ENCODE results near the gene CIPC. TPM values are rescaled to one million over a fixed set of nuclear protein-coding genes. Genes with fewer than 3 reads are reported as not detected.

Gene CIPC
- total RNA-seq, 1 donor from 2014 or later: 9.7 TPM

DNA sequence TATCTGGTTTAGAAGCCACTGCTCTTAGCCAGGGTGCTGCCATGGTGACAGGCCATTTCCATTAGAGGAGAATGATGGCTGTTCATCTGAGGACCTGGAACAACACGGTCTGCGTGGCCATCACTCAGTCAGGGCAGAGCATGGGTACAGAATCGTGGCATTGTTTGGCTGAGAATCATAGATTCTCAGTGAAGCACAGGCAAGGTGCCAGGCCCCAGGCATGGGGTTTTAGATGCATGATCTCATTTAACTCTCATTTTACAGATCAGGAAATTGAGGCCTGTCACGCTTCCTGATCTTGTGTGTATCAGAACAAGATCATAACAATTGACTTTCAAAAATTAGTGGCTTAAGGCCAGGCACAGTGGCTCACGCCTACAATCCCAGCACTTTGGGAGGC lies 42.8 kb upstream of the CIPC start:
- DNase-seq (ENCODE audit: low spot score): no peak
- no peaks in the 10 kb centered on the region for H3K9me3 Mint-ChIP-seq (ENCODE audit: low read depth)
- no peaks in the 10 kb centered on the region for H3K27me3 Mint-ChIP-seq (ENCODE audit: low read depth)
- no peak overlapping the region for H3K27ac Mint-ChIP-seq (ENCODE audit: unreplicated experiment)
- TF ChIP-seq, protein P1, sequence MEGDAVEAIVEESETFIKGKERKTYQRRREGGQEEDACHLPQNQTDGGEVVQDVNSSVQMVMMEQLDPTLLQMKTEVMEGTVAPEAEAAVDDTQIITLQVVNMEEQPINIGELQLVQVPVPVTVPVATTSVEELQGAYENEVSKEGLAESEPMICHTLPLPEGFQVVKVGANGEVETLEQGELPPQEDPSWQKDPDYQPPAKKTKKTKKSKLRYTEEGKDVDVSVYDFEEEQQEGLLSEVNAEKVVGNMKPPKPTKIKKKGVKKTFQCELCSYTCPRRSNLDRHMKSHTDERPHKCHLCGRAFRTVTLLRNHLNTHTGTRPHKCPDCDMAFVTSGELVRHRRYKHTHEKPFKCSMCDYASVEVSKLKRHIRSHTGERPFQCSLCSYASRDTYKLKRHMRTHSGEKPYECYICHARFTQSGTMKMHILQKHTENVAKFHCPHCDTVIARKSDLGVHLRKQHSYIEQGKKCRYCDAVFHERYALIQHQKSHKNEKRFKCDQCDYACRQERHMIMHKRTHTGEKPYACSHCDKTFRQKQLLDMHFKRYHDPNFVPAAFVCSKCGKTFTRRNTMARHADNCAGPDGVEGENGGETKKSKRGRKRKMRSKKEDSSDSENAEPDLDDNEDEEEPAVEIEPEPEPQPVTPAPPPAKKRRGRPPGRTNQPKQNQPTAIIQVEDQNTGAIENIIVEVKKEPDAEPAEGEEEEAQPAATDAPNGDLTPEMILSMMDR (IDR thresholded peaks at IDR 0.05): no peak
- peaks cover 37% of the 10 kb centered on the region for H3K4me1 Mint-ChIP-seq (ENCODE audit: low read depth)
- H3K4me3 Mint-ChIP-seq (ENCODE audit: unreplicated experiment): no peak overlapping the region
- peaks cover 2% of the 10 kb centered on the region for H3K36me3 Mint-ChIP-seq (ENCODE audit: low read depth)

DNA sequence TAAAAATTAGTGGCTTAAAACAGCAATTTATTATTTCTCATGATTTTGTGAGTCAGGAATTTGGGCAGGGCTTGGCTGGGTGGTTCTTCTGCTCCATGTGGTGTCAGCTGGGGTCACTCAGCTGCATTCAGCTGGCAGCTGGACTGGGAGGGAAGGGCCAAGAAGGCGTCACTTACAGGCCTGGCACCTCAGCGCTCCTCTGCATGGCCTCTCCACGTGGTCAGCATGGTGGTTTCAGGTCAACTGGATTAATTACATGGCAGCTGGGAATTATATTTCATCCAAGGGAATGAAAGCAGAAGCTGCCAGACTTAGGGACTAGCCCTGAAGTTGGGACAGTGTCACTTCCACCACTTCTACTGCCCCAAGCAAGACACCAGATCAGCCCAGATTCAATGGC lies 42.1 kb upstream of the CIPC start:
- TF ChIP-seq, protein P1 (IDR thresholded peaks at IDR 0.05): no peak
- no peaks in the 10 kb centered on the region for H3K27me3 Mint-ChIP-seq (ENCODE audit: low read depth)
- peaks cover 30% of the 10 kb centered on the region for H3K4me1 Mint-ChIP-seq (ENCODE audit: low read depth)
- no peaks in the 10 kb centered on the region for H3K9me3 Mint-ChIP-seq (ENCODE audit: low read depth)
- no peak overlapping the region for H3K27ac Mint-ChIP-seq (ENCODE audit: unreplicated experiment)
- DNase-seq (ENCODE audit: low spot score): no peak
- H3K36me3 Mint-ChIP-seq (ENCODE audit: low read depth): peaks cover 2% of the 10 kb centered on the region
- no peak overlapping the region for H3K4me3 Mint-ChIP-seq (ENCODE audit: unreplicated experiment)

DNA sequence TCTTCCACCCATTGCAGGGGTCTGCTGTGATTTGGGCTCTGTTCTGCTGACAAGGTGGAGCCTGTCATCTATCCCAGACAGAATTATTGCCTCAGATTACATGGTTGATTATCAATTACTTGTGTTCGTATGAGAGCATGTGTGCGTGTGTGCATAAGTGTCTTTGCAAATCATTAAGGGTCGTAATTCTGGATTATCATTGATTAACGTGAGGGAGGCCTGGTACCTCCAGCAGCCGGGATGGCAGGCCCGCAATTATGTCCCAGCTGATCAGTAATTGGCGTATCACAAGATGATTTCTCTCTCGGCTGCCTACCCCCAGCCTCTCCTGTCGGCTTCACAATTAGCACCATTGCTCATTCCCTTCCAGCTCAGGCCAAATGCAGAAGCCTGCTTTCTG lies 39.9 kb upstream of the CIPC start:
- Mint-ChIP-seq H3K4me3 (ENCODE audit: unreplicated experiment) (no peak overlapping the region), H3K9me3 (ENCODE audit: low read depth) (no peaks in the 10 kb centered on the region), H3K4me1 (ENCODE audit: low read depth) (peaks cover 13% of the 10 kb centered on the region), H3K27me3 (ENCODE audit: low read depth) (no peaks in the 10 kb centered on the region), H3K27ac (ENCODE audit: unreplicated experiment) (no peak overlapping the region), H3K36me3 (ENCODE audit: low read depth) (peaks cover 2% of the 10 kb centered on the region)
- TF ChIP-seq, protein P1 (IDR thresholded peaks at IDR 0.05): no peak
- no peak for DNase-seq (ENCODE audit: low spot score)

DNA sequence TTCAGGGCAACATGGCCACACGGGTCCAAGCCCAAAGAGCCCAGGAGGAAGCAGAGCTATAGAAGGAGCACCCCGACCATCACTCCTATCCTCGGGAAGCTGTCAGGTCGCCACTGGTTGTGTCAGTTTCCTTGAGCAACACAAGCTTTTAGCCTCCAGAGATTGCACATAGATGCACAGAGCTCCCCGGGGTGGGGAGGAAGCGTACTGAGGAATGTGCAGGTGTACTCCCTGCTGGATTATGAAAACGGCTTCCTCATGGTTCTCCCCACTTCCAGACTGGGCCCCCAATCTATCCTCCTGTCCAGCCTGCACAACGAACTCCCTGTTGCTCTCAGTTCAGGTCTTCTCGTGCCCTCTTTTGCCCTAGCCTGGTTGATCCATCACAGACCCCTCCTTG lies 39.3 kb upstream of the CIPC start:
- no peak overlapping the region for H3K4me3 Mint-ChIP-seq (ENCODE audit: unreplicated experiment)
- H3K27ac Mint-ChIP-seq (ENCODE audit: unreplicated experiment): peak overlapping the region; percentile 22
- peaks cover 10% of the 10 kb centered on the region for H3K4me1 Mint-ChIP-seq (ENCODE audit: low read depth)
- H3K36me3 Mint-ChIP-seq (ENCODE audit: low read depth): peaks cover 2% of the 10 kb centered on the region
- no peaks in the 10 kb centered on the region for H3K9me3 Mint-ChIP-seq (ENCODE audit: low read depth)
- H3K27me3 Mint-ChIP-seq (ENCODE audit: low read depth): no peaks in the 10 kb centered on the region
- DNase-seq (ENCODE audit: low spot score): no peak
- TF ChIP-seq, protein P1 (IDR thresholded peaks at IDR 0.05): no peak

DNA sequence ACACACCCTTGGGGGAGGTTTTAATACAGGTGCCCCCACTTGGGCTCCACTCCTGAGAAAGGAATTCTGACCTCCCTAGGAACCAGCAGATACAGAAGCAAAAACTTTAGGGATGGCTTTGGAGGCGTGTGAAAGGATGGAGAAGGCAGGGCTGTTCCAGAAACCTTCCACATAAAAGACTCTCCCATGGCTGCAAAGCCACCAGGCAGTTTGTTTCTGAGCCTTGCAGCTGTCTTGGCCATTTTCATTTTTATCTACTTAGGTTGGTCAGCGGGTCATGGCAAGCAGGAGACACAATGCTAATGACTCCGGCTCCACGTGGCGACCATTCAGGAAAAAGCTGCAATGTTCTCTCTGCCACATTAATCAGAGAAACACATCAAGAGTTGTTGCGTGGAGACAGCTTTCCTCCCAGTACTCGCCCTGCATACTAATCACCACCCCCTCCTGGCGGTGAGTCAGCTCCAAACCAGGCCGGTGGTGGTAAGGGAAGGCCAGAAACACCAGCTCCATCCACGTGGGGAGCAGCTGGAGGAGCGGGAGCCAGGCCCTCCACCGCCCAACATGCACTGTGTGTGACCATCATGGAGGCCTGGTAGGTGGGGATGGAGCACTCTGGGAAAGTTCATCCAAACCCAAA lies 38.7 kb upstream of the CIPC start:
- H3K36me3 Mint-ChIP-seq (ENCODE audit: low read depth): peaks cover 2% of the 10 kb centered on the region
- peaks cover 10% of the 10 kb centered on the region for H3K4me1 Mint-ChIP-seq (ENCODE audit: low read depth)
- H3K4me3 Mint-ChIP-seq (ENCODE audit: unreplicated experiment): no peak overlapping the region
- DNase-seq (ENCODE audit: low spot score): no peak
- no peaks in the 10 kb centered on the region for H3K27me3 Mint-ChIP-seq (ENCODE audit: low read depth)
- peak overlapping the region; percentile 71 for H3K27ac Mint-ChIP-seq (ENCODE audit: unreplicated experiment)
- no peaks in the 10 kb centered on the region for H3K9me3 Mint-ChIP-seq (ENCODE audit: low read depth)
- TF ChIP-seq, protein P1 (IDR thresholded peaks at IDR 0.05): peak; percentile 68
